ENCODE results near the gene BARX1.
A peak's percentile ranks its signal among the peaks of the same experiment; 100 is the strongest.

Gene BARX1

DNA sequence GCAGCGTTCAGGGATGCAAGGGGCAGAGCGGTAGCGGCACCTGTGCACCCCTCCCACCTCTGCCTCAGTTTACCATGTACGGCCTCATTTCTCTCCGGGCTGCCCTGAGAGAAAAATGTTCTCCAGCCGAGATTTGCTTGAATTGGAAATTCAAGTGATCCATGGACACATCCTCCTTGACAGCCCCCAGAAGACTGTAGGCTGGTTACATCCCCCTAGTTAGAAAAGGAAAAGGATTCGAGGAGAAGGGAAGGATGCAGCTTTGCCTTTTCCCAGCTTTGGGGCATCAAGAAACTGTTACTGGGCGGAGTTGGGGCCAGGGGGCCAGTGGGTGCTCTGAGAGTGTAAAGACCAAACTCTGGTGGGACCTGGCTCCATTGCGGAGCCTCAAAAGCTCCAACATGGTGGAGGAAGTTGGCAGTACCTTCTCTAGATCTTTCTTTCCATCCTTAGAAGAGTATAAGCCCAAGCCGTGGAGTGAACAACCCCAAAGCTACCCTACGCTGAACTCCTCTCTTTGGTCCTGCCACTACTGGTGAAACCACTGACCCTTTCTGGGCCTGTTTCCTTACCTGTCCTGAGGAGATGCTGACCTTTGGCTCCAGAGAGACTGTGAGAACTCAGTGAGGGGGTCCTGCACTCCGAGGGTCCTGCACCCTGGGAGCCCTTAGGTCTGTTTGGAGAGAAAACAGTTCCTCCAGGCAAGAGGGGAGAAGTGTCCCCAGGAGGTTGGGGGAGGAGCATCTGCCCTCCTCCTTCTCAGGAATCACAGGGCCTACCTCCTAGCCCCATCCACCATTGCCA lies 1.0 kb upstream of the BARX1 start:
- no peak for DNase-seq
- intact Hi-C loops (cut with DNase I) = no loop called here

DNA sequence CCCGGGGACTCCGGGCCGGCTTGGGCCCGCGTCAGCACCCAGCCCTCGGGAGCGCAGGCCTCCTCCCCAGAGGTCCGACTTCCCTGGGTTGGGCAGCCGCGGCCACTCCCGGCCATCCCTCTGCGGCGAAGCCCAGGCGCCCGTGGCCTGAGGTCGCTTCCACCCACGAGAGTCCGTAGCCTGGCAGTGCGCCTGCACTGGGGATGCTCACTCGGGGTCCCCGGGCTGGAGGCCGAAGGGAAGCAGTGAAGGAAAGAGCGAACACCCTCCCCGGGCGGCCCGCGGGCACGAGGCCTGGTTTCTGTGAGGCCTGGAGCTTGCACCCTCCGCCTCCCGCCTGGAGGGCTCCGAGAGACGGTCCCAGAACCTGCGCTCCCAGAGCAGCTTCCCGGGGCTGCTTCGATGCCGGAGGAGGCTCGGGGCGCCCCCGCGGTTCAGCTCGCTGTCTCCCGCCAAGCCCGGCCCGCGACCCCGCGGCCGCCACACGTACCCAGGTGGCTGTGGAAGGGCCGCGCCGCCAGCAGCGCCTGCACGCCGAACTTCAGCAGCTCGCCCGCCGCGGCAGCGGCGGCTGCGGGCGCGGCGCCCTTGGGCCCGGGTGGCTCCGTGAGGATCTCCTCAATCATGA lies 607 bp downstream of the BARX1 start:
- intact Hi-C loops (cut with DNase I) = no loop called here

GRCh38 chr9:93953496-93954433 lies 1.4 kb downstream of the BARX1 start:
- no peak for DNase-seq
- intact Hi-C loops (cut with DNase I) = no loop called here

More for the DNA sequence above, 607 bp downstream of the BARX1 start:
- no peak for DNase-seq

- intact Hi-C loops (cut with DNase I) = no loop called here
- no peak for DNase-seq
Measured at GRCh38 chr9:93952784-93953495, 2.2 kb downstream of the BARX1 start.

- intact Hi-C loops (cut with DNase I) = no loop called here
- DNase-seq = no peak
Measured at GRCh38 chr9:93952119-93952783, 2.9 kb downstream of the BARX1 start.

- DNase-seq = no peak
- intact Hi-C loops (cut with DNase I) = no loop called here
Measured at GRCh38 chr9:93951655-93952118, 3.5 kb downstream of the BARX1 start.

GRCh38 chr9:93950619-93951601 lies 4.2 kb downstream of the BARX1 start:
- intact Hi-C loops (cut with DNase I) = no loop called here
- DNase-seq = peak in 2 of 42 donors; percentile 6 to 9

DNA sequence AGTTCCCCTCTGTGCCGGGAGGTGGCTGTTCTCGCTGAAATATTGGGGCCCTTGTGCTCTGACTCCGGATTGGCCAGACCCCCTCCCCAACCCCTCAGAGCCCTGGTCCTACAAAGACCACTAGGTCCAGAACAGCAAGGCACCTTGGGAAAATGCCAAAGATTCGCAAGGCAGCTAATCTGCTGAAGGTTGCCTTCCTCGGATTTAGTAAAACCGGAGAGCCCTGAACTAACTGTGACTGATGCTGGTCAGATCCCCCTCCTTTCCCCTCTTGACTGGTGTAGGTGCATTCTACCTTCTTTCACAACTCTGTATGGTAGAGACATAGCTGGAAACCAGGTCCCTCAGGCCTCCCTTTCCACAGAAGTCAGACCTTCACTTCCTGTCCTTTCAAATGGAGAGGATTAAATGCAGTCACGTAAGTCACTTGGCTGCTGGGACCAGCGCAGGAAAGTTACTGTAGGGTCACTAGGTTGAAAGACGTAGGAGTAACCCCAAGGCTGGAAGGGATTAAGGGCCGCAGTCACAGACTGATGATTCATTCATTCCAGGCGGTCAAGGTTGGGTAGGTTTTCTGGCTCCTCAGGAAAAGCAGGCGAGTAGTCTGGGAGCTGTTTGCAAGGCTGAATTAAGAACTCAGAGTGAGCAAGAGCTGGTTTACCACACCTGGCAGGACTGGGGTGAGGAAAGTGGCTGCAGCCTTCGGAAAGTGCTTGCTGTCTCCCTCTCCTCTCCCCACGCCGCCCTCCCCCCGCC lies 5.3 kb downstream of the BARX1 start:
- intact Hi-C loops (cut with DNase I) = no loop called here
- no peak for DNase-seq

GRCh38 chr9:93949073-93949693 lies 6.0 kb downstream of the BARX1 start:
- DNase-seq = no peak
- intact Hi-C loops (cut with DNase I) = no loop called here

DNA sequence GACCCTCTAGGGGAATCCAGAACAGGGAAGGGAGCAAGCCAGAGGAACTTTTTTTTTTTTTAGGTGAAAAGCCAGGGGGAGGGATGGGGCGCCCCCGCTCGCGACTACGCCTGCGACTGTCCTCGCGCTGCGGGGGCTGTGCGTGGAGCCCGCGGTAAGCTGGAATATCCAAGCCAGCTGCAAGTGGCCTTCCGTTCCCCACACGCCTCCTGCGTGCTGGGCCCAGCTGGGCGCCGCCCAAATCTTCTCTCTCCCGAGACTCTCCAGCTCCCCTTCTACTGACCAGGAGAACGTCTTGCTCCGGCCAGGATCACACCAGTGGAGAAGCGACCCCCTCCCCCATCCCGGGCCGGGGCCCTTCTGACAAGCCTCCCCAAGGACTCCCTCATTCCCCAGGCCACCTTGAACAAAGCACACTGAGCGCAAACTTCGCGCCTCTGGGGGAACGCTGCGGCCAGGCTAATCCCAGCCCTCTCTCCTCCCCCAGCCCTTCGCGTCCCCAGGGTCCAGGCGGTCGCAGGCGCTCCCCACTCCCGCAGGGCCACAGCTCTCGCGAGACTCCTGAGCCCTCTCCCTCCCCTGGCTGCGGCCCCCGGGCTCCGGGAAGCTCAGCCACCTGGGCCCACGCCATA lies 6.6 kb downstream of the BARX1 start:
- no peak for DNase-seq
- intact Hi-C loops (cut with DNase I) = no loop called here

DNA sequence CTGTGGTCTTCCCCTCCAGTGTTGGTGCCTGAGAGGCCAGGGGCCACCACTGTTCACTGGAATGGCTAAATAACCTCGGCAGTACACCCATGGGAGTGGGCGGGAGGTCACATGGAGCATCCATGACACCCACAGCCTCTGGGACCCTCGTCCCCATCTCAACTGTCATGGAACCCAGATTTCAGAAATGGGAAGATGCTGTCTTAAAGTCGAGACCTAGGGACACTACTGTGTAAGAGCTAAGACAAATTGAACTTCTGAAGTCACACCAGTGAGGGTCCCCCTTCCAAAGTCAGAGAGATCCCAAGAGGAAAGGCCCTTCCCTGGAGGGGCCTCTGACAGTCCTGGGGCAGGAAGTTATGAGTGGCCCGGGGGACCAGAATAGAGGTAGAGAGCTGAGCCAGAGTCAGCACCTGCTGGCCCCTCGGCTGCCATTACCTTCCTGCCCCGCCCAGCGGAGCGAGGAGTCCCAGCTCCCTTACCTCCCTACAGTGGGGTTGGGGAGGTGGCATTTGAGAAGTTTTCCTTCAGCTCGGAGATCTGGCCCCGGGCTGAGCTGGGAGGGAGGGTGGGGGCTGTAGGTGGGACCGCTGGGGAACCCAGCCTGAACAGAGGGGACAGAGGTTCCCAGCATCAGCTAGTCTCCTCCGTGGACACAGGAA lies 7.6 kb downstream of the BARX1 start:
- DNase-seq = no peak
- intact Hi-C loops (cut with DNase I) = no loop called here

GRCh38 chr9:93946338-93946712 lies 8.8 kb downstream of the BARX1 start:
- no peak for DNase-seq
- intact Hi-C loops (cut with DNase I) = no loop called here

GRCh38 chr9:93945400-93946337 lies 9.5 kb downstream of the BARX1 start:
- DNase-seq = peak in 5 of 42 donors; percentile 14 to 41 (median 24)
- intact Hi-C loops (cut with DNase I) = no loop called here

DNA sequence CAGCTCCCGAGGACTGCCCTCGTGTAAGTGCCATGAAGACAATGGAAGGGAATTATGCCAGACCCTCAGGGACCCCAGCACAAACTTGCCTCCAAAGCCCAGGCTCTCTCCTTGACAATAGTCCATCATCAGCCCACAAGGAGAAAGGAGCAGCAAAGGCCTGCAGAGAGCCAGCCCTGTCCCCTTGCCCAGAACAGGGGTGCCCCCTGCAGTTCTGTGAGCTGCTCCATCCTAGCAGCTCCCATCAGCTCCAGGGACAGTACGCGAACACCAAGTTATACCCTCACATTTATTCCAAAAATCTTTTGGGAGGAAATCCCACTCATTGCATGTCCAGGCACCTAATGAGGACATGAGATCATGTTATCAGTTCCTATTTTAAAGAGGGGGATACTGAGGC lies 11.1 kb downstream of the BARX1 start:
- intact Hi-C loops (cut with DNase I) = no loop called here
- no peak for DNase-seq

Data from head of caudate nucleus (tissue), 42 donors.